Panc1 (cell line): ENCODE results near the gene NEB. TPM values are rescaled to one million over a fixed set of nuclear protein-coding genes. Genes with fewer than 3 reads are reported as not detected.

Experiments used
- ATAC-seq: fragments of 200-7000 bp; cut with Tn5 transposase; 2 replicates; pipeline ENCODE4 v1.9.1; 2020; ENCODE audit warnings: mild to moderate bottlenecking, moderate library complexity
- BruUV-seq: library from RNA; stranded (reverse); fragments of 400-500 nt; replicated peaks from 2 replicates; lab custom pipeline; 2021; lab: Mats Ljungman, UMichigan
- CTCF ChIA-PET: fragments of 300-600 bp; sonication (Branson Sonifier 250); formaldehyde crosslinking; loops from one replicate; lab custom pipeline; 2022; ENCODE audit warnings: antibody characterized with exemption; lab: Charles Lee
- POLR2A ChIA-PET: fragments of 300-600 bp; sonication (Branson Sonifier 250); formaldehyde crosslinking; loops from one replicate; lab custom pipeline; 2022; ENCODE audit warnings: antibody characterized with exemption; lab: Charles Lee
- DNase-seq: peaks from one replicate; pipeline ENCODE4 v3.0.0-alpha.2; 2010; ENCODE audit warnings: low read depth, low spot score
- H3K27ac ChIP-seq: 2 replicates; pipeline ENCODE4 v1.5.1; 2011; ENCODE audit warnings: mild to moderate bottlenecking, low read length, inconsistent platforms
- H3K27me3 ChIP-seq: fragments of 200-500 bp; sonication (Bioruptor generic); 2 replicates; pipeline ENCODE4 v1.6.0; 2014; ENCODE audit warnings: low read length, inconsistent platforms; ENCODE audit not compliant: control insufficient read depth, insufficient read depth
- H3K36me3 ChIP-seq: fragments of 200-500 bp; sonication (Bioruptor generic); 2 replicates; pipeline ENCODE4 v1.5.1; 2014; ENCODE audit warnings: inconsistent platforms, mild to moderate bottlenecking, low read length, moderate library complexity; ENCODE audit not compliant: control insufficient read depth, insufficient read depth
- H3K4me1 ChIP-seq: 2 replicates; pipeline ENCODE4 v1.5.1; 2011; ENCODE audit warnings: inconsistent platforms, mild to moderate bottlenecking, low read length, moderate library complexity; ENCODE audit not compliant: control insufficient read depth, insufficient read depth
- H3K4me3 ChIP-seq, 2 experiments: 2 replicates each; pipeline ENCODE4 v1.5.1; 2011 to 2012; ENCODE audit warnings: low read depth in 2 of 2, low read length in 2 of 2, mild to moderate bottlenecking in 2 of 2, inconsistent platforms in 1 of 2, moderate library complexity in 1 of 2
- H3K9me3 ChIP-seq: fragments of 200-500 bp; sonication (Bioruptor generic); 2 replicates; pipeline ENCODE4 v1.5.1; 2014; ENCODE audit warnings: low read depth, mild to moderate bottlenecking, inconsistent platforms, low read length, moderate library complexity; ENCODE audit not compliant: control insufficient read depth, insufficient read depth
- POLR2AphosphoS5 ChIP-seq: IDR thresholded peaks from 2 replicates; pipeline ENCODE4 v1.6.1; 2012; ENCODE audit warnings: mild to moderate bottlenecking, low read depth, low read length, moderate library complexity
- SIN3A ChIP-seq: IDR thresholded peaks from 2 replicates; pipeline ENCODE4 v1.6.1; 2012; ENCODE audit warnings: low read depth, mild to moderate bottlenecking, low read length, moderate library complexity, borderline replicate concordance; ENCODE audit not compliant: insufficient read depth
- TCF7L2 ChIP-seq: IDR thresholded peaks from 2 replicates; pipeline ENCODE4 v1.6.1; 2011; ENCODE audit warnings: mild to moderate bottlenecking, low read depth, low read length, inconsistent platforms
- in situ Hi-C: cut with HindIII; loops from 2 replicates; pipeline ENCODE4 v1.10.0; 2016; ENCODE audit warnings: low sequenced_read_pairs, low pct_unique_long_range_greater_than_20kb
- intact Hi-C: fragments of 100-400 bp; cut with micrococcal nuclease; formaldehyde crosslinking; loops from one replicate; pipeline ENCODE4 v1.10.0; 2022; ENCODE audit not compliant: unreplicated experiment
- total RNA-seq: library from RNA; stranded (reverse); gene quantifications from one replicate; pipeline ENCODE4 v1.2.1, GENCODE V29; 2021; ENCODE audit not compliant: unreplicated experiment
- TF ChIP-seq, protein P1 (sequence below): fragments of 450-650 bp; IDR thresholded peaks from 2 replicates; pipeline ENCODE4 v1.5.1; 2017; ENCODE audit warnings: mild to moderate bottlenecking
- TF ChIP-seq, protein P2 (sequence below), 2 experiments: IDR thresholded peaks; 2 replicates each; pipeline ENCODE4 v1.6.1; 2011 to 2012; ENCODE audit warnings: low read depth in 2 of 2, control low read depth in 1 of 2, low read length in 1 of 2, mild to moderate bottlenecking in 1 of 2, moderate library complexity in 1 of 2; ENCODE audit not compliant: insufficient read depth in 1 of 2

The NEB gene
- total RNA-seq, 1 experiment from 2014 or later = 0.10 TPM

GRCh38 chr2:151688719-151689118 lies 45.6 kb downstream of the NEB start:
- TF ChIP-seq, protein P1, sequence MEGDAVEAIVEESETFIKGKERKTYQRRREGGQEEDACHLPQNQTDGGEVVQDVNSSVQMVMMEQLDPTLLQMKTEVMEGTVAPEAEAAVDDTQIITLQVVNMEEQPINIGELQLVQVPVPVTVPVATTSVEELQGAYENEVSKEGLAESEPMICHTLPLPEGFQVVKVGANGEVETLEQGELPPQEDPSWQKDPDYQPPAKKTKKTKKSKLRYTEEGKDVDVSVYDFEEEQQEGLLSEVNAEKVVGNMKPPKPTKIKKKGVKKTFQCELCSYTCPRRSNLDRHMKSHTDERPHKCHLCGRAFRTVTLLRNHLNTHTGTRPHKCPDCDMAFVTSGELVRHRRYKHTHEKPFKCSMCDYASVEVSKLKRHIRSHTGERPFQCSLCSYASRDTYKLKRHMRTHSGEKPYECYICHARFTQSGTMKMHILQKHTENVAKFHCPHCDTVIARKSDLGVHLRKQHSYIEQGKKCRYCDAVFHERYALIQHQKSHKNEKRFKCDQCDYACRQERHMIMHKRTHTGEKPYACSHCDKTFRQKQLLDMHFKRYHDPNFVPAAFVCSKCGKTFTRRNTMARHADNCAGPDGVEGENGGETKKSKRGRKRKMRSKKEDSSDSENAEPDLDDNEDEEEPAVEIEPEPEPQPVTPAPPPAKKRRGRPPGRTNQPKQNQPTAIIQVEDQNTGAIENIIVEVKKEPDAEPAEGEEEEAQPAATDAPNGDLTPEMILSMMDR = no peak
- TF ChIP-seq POLR2AphosphoS5 (no peak), TCF7L2 (no peak), SIN3A (no peak)
- TF ChIP-seq, protein P2, sequence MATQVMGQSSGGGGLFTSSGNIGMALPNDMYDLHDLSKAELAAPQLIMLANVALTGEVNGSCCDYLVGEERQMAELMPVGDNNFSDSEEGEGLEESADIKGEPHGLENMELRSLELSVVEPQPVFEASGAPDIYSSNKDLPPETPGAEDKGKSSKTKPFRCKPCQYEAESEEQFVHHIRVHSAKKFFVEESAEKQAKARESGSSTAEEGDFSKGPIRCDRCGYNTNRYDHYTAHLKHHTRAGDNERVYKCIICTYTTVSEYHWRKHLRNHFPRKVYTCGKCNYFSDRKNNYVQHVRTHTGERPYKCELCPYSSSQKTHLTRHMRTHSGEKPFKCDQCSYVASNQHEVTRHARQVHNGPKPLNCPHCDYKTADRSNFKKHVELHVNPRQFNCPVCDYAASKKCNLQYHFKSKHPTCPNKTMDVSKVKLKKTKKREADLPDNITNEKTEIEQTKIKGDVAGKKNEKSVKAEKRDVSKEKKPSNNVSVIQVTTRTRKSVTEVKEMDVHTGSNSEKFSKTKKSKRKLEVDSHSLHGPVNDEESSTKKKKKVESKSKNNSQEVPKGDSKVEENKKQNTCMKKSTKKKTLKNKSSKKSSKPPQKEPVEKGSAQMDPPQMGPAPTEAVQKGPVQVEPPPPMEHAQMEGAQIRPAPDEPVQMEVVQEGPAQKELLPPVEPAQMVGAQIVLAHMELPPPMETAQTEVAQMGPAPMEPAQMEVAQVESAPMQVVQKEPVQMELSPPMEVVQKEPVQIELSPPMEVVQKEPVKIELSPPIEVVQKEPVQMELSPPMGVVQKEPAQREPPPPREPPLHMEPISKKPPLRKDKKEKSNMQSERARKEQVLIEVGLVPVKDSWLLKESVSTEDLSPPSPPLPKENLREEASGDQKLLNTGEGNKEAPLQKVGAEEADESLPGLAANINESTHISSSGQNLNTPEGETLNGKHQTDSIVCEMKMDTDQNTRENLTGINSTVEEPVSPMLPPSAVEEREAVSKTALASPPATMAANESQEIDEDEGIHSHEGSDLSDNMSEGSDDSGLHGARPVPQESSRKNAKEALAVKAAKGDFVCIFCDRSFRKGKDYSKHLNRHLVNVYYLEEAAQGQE (IDR thresholded peaks at IDR 0.05; ENCODE audit: insufficient read depth in 1 of 2, low read depth in 2 of 2, low read length in 1 of 2) = no peak
- H3K27ac ChIP-seq = no peak overlapping the region
- in situ Hi-C loops (no loop called here), intact Hi-C loops (no loop called here)
- no peaks in the 10 kb centered on the region for H3K4me1 ChIP-seq
- BruUV-seq = no TSS peak
- no peak for ATAC-seq
- no peak for DNase-seq
- ChIA-PET CTCF (no interaction called here), POLR2A (no interaction called here)
- H3K27me3 ChIP-seq = peaks cover 10% of the 10 kb centered on the region; the same call in 1 of the 2 replicates
- H3K36me3 ChIP-seq = no peaks in the 10 kb centered on the region
- no peaks in the 10 kb centered on the region for H3K9me3 ChIP-seq
- no peak overlapping the region for H3K4me3 ChIP-seq

DNA sequence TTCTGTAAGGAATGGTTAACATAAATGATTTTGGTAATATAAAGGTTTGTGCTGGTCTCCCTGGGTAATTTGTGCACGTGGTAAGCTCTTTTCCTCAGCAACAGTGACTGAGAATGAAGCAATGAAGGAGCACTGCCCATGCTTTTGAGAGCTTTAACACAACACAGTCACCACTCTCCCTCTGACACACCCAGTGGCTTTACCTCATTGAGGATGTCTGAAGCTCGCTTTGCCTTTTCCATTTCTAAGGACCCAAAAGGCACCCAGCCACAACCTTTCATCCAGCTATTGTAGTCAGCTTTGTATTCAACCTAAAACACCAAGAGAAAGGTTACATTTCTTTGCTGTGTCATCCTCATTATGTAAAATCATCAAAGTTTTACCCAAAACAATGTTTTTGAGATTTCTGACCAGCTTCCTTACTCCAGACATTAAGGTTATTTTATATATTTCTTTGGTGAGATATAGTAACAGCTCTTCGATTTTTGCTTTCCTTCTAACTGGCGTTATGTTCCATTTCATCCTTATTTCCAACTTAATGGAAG lies 51.7 kb downstream of the NEB start:
- TF ChIP-seq SIN3A (no peak), POLR2AphosphoS5 (no peak), TCF7L2 (no peak)
- TF ChIP-seq, protein P1 = no peak
- TF ChIP-seq, protein P2 (IDR thresholded peaks at IDR 0.05; ENCODE audit: insufficient read depth in 1 of 2, low read depth in 2 of 2, low read length in 1 of 2) = no peak
- no TSS peak for BruUV-seq
- H3K27me3 ChIP-seq = peaks cover 3% of the 10 kb centered on the region; the same call in 1 of the 2 replicates
- intact Hi-C loops = no loop called here
- ATAC-seq (no peak), DNase-seq (no peak)
- H3K36me3 ChIP-seq = no peaks in the 10 kb centered on the region
- CTCF ChIA-PET = no interaction called here
- POLR2A ChIA-PET = no interaction called here
- H3K4me1 ChIP-seq = no peaks in the 10 kb centered on the region
- in situ Hi-C loops = no loop called here
- H3K27ac ChIP-seq = no peak overlapping the region
- no peaks in the 10 kb centered on the region for H3K9me3 ChIP-seq
- no peak overlapping the region for H3K4me3 ChIP-seq
